ENCODE results near the gene TRPC4AP.

DNA sequence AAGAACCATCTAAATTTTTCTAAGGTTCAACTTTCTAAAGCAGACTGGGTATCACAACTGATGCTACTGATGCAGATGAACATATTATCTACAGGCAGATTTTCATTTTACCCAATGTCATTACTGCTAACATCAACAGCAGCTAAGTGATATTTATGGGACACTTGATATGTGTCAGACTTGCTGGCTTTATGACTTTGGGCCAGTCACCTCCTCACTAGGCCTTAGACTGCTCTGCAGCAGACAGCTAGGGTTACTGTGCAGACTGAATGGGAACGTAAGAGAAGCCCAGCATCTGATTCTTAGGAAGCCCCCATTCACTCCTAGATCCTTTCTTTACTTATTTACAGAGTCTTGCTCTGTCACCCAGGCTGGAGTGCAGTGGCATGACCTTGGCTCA is 70.8 kb downstream of the TRPC4AP start:
- TF ChIP-seq SIN3A (IDR thresholded peaks at IDR 0.05; ENCODE audit: borderline replicate concordance, insufficient read depth, low read length), result no peak
- TF ChIP-seq, protein P1, sequence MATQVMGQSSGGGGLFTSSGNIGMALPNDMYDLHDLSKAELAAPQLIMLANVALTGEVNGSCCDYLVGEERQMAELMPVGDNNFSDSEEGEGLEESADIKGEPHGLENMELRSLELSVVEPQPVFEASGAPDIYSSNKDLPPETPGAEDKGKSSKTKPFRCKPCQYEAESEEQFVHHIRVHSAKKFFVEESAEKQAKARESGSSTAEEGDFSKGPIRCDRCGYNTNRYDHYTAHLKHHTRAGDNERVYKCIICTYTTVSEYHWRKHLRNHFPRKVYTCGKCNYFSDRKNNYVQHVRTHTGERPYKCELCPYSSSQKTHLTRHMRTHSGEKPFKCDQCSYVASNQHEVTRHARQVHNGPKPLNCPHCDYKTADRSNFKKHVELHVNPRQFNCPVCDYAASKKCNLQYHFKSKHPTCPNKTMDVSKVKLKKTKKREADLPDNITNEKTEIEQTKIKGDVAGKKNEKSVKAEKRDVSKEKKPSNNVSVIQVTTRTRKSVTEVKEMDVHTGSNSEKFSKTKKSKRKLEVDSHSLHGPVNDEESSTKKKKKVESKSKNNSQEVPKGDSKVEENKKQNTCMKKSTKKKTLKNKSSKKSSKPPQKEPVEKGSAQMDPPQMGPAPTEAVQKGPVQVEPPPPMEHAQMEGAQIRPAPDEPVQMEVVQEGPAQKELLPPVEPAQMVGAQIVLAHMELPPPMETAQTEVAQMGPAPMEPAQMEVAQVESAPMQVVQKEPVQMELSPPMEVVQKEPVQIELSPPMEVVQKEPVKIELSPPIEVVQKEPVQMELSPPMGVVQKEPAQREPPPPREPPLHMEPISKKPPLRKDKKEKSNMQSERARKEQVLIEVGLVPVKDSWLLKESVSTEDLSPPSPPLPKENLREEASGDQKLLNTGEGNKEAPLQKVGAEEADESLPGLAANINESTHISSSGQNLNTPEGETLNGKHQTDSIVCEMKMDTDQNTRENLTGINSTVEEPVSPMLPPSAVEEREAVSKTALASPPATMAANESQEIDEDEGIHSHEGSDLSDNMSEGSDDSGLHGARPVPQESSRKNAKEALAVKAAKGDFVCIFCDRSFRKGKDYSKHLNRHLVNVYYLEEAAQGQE (IDR thresholded peaks at IDR 0.05; ENCODE audit: insufficient read depth in 1 of 2, low read depth in 2 of 2, low read length in 2 of 2), result no peak

All from PFSK-1 (cell line).